DOHH2 (cell line): ENCODE data around the gene WDR27.

Experiments
- CTCF ChIP-seq: fragments of 200-600 bp; sonication (generic); IDR thresholded peaks from one replicate; pipeline ENCODE4 v1.5.1; 2014; ENCODE audit warnings: antibody characterized with exemption, mild to moderate bottlenecking, low read depth, low read length; ENCODE audit not compliant: poor library complexity, severe bottlenecking
- EZH2phosphoT487 ChIP-seq: fragments of 200-600 bp; sonication (generic); IDR thresholded peaks from 2 replicates; pipeline ENCODE4 v1.6.1; 2017; ENCODE audit warnings: borderline replicate concordance, mild to moderate bottlenecking, antibody characterized with exemption, low read length, moderate library complexity, mixed read lengths

- TF ChIP-seq CTCF (no peak), EZH2phosphoT487 (no peak)
These were observed 140.2 kb downstream of the WDR27 start for GRCh38 chr6:169561665-169562064.
